HepG2 (cell line): ENCODE measurements around the gene ADGRE3. TPM values are rescaled to one million over a fixed set of nuclear protein-coding genes. Genes with fewer than 3 reads are reported as not detected.
A peak's percentile ranks its signal among the peaks of the same experiment; 100 is the strongest.

Experiments
- HNRNPUL1 ChIP-seq: fragments of 200-400 bp; formaldehyde crosslinking; IDR thresholded peaks from 2 replicates; pipeline ENCODE4 v1.6.1; 2017; ENCODE audit warnings: low read depth, mild to moderate bottlenecking, low read length, moderate library complexity
- HOXA7 ChIP-seq: sonication (generic); formaldehyde crosslinking; IDR thresholded peaks from 2 replicates; pipeline ENCODE4 v1.8.1; 2022; ENCODE audit warnings: mild to moderate bottlenecking, missing genetic modification reagents, moderate library complexity
- ISX ChIP-seq: sonication (generic); formaldehyde crosslinking; conservative IDR thresholded peaks from 2 replicates; pipeline ENCODE4 v1.5.0; 2020; ENCODE audit warnings: missing genetic modification reagents
- KLF15 ChIP-seq: sonication (generic); formaldehyde crosslinking; IDR thresholded peaks from 2 replicates; pipeline ENCODE4 v1.8.1; 2023; ENCODE audit warnings: borderline replicate concordance, mild to moderate bottlenecking, inconsistent platforms, missing genetic modification reagents, mixed read lengths
- MED13 ChIP-seq: sonication (generic); formaldehyde crosslinking; IDR thresholded peaks from 2 replicates; pipeline ENCODE4 v1.5.0; 2020; ENCODE audit warnings: missing genetic modification reagents
- MTF2 ChIP-seq: sonication (generic); formaldehyde crosslinking; IDR thresholded peaks from 2 replicates; pipeline ENCODE4 v1.5.0; 2020; ENCODE audit warnings: missing genetic modification reagents, borderline replicate concordance
- PPARG ChIP-seq: conservative IDR thresholded peaks from 2 replicates; pipeline ENCODE4 v1.6.1; 2016; ENCODE audit warnings: missing biosample characterization, missing genetic modification reagents
- ZFY ChIP-seq: sonication (generic); formaldehyde crosslinking; IDR thresholded peaks from 2 replicates; pipeline ENCODE4 v1.4.0; 2020; ENCODE audit warnings: missing genetic modification reagents
- ZKSCAN5 ChIP-seq: sonication (generic); formaldehyde crosslinking; IDR thresholded peaks from 2 replicates; pipeline ENCODE4 v1.5.1; 2020; ENCODE audit warnings: mild to moderate bottlenecking, missing genetic modification reagents
- ZMYM3 ChIP-seq: sonication (generic); formaldehyde crosslinking; IDR thresholded peaks from 2 replicates; pipeline ENCODE4 v1.5.1; 2020; ENCODE audit warnings: mild to moderate bottlenecking, missing genetic modification reagents
- ZNF124 ChIP-seq: sonication (generic); formaldehyde crosslinking; IDR thresholded peaks from 2 replicates; pipeline ENCODE4 v1.4.0; 2020; ENCODE audit warnings: missing genetic modification reagents
- ZNF616 ChIP-seq: sonication (generic); formaldehyde crosslinking; IDR thresholded peaks from 2 replicates; pipeline ENCODE4 v1.5.0; 2020; ENCODE audit warnings: low read depth, mild to moderate bottlenecking, missing genetic modification reagents
- polyA plus RNA-seq, 8 experiments: library from polyadenylated mRNA; depleted of rRNA in 3 of 8; stranded (reverse) in 7 of 8; unstranded in 1 of 8; fragments of >200 nt; fragmentation: Illumina TruSeq in 4 of 8; extraction: Trizol in 4 of 8; gene quantifications; 2 replicates each; pipeline versions ENCODE4 v1.2.1 to v1.2.3, GENCODE V29; 2011 to 2016; ENCODE audit warnings: low read depth in 4 of 8, missing spikeins in 1 of 8, mixed read lengths in 1 of 8; ENCODE audit not compliant: insufficient read depth in 1 of 8
- total RNA-seq, 5 experiments: library from RNA; depleted of rRNA; stranded (reverse); fragments of >200 nt; fragmentation: Illumina TruSeq; extraction: Trizol; gene quantifications; 2 replicates each; pipeline ENCODE4 v1.2.3, GENCODE V29; 2016; ENCODE audit warnings: low read depth in 1 of 5
- TF ChIP-seq, protein P1 (sequence below): sonication (generic); formaldehyde crosslinking; conservative IDR thresholded peaks from 2 replicates; pipeline ENCODE4 v1.8.0; 2022; ENCODE audit warnings: low read depth, missing genetic modification reagents
- TF ChIP-seq, protein P2 (sequence below): IDR thresholded peaks from 2 replicates; pipeline ENCODE4 v1.6.1; 2016; ENCODE audit warnings: mild to moderate bottlenecking, missing biosample characterization, missing genetic modification reagents
- TF ChIP-seq, protein P3 (sequence below): sonication (generic); formaldehyde crosslinking; IDR thresholded peaks from 2 replicates; pipeline ENCODE4 v1.5.1; 2020; ENCODE audit warnings: missing genetic modification reagents, mild to moderate bottlenecking, borderline replicate concordance
- TF ChIP-seq, protein P4 (sequence below): sonication (generic); formaldehyde crosslinking; IDR thresholded peaks from one replicate; pipeline ENCODE4 v1.5.1; 2020; ENCODE audit warnings: mild to moderate bottlenecking, missing genetic modification reagents; ENCODE audit errors: not compliant biosample characterization

The ADGRE3 gene
- total and polyA plus RNA-seq, 2 of the 13 experiments (the other 11 are each of a cell fraction or from before 2014, with no cell fraction given) = not detected

DNA sequence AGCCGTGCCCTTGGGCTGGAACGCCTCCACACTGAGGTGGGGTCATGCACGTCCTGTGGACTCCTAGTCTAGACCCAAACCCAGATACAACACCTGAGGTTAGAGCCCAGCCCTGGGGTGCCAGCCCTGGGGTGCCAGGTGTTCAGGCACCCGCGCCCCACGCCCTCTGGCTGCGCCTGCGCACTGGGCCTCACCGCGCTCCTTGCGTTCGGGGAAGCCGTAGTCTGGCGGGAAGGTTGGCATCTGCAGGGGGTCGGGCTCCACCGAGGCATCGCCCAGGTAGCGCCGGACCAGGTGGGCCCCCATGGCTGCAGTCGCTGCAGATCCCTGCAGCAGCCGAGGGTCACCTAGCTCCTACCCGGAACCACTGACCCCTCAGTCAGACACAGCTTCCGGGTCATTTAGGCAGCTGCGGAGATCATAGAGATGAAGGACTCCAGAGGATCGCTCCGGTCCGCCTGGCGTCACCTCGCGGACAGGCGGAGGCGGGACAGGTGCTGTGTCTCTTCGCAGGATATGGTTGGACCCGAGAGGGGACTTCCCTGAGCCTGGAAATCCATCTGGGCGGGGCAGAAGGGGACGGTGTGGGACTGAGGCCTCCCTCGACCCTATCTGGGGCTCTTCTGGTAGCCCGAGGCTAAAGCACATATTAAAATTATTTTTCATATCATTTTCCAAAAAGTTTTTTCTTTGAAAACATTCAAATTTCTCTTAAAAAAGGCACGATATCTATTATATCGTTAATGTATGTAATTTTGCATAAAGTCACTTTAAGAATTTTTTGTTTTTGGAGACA, 102.8 kb downstream of the ADGRE3 start, which contains the start of gene NDUFB7 (continued):
- TF ChIP-seq ZNF616 (CRISPR knock-in tag) (no peak), PPARG (CRISPR knock-in tag) (no peak; the same call in 1 of the 2 replicates), MED13 (CRISPR knock-in tag) (no peak; the same call in 1 of the 2 replicates), ISX (no peak), ZKSCAN5 (CRISPR knock-in tag) (no peak), HNRNPUL1 (no peak), HOXA7 (CRISPR knock-in tag) (no peak), MTF2 (CRISPR knock-in tag) (no peak), ZNF124 (peak; percentile 77), KLF15 (CRISPR knock-in tag) (no peak), ZFY (peak; percentile 85), ZMYM3 (CRISPR knock-in tag) (peak; percentile 91)
- TF ChIP-seq, protein P1, sequence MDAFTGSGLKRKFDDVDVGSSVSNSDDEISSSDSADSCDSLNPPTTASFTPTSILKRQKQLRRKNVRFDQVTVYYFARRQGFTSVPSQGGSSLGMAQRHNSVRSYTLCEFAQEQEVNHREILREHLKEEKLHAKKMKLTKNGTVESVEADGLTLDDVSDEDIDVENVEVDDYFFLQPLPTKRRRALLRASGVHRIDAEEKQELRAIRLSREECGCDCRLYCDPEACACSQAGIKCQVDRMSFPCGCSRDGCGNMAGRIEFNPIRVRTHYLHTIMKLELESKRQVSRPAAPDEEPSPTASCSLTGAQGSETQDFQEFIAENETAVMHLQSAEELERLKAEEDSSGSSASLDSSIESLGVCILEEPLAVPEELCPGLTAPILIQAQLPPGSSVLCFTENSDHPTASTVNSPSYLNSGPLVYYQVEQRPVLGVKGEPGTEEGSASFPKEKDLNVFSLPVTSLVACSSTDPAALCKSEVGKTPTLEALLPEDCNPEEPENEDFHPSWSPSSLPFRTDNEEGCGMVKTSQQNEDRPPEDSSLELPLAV = no peak
- TF ChIP-seq, protein P2, sequence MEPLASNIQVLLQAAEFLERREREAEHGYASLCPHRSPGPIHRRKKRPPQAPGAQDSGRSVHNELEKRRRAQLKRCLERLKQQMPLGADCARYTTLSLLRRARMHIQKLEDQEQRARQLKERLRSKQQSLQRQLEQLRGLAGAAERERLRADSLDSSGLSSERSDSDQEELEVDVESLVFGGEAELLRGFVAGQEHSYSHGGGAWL = peak; percentile 80; the same call in 1 of the 2 replicates
- TF ChIP-seq, protein P3, sequence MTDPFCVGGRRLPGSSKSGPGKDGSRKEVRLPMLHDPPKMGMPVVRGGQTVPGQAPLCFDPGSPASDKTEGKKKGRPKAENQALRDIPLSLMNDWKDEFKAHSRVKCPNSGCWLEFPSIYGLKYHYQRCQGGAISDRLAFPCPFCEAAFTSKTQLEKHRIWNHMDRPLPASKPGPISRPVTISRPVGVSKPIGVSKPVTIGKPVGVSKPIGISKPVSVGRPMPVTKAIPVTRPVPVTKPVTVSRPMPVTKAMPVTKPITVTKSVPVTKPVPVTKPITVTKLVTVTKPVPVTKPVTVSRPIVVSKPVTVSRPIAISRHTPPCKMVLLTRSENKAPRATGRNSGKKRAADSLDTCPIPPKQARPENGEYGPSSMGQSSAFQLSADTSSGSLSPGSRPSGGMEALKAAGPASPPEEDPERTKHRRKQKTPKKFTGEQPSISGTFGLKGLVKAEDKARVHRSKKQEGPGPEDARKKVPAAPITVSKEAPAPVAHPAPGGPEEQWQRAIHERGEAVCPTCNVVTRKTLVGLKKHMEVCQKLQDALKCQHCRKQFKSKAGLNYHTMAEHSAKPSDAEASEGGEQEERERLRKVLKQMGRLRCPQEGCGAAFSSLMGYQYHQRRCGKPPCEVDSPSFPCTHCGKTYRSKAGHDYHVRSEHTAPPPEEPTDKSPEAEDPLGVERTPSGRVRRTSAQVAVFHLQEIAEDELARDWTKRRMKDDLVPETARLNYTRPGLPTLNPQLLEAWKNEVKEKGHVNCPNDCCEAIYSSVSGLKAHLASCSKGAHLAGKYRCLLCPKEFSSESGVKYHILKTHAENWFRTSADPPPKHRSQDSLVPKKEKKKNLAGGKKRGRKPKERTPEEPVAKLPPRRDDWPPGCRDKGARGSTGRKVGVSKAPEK (CRISPR knock-in tag) = no peak
- TF ChIP-seq, protein P4, sequence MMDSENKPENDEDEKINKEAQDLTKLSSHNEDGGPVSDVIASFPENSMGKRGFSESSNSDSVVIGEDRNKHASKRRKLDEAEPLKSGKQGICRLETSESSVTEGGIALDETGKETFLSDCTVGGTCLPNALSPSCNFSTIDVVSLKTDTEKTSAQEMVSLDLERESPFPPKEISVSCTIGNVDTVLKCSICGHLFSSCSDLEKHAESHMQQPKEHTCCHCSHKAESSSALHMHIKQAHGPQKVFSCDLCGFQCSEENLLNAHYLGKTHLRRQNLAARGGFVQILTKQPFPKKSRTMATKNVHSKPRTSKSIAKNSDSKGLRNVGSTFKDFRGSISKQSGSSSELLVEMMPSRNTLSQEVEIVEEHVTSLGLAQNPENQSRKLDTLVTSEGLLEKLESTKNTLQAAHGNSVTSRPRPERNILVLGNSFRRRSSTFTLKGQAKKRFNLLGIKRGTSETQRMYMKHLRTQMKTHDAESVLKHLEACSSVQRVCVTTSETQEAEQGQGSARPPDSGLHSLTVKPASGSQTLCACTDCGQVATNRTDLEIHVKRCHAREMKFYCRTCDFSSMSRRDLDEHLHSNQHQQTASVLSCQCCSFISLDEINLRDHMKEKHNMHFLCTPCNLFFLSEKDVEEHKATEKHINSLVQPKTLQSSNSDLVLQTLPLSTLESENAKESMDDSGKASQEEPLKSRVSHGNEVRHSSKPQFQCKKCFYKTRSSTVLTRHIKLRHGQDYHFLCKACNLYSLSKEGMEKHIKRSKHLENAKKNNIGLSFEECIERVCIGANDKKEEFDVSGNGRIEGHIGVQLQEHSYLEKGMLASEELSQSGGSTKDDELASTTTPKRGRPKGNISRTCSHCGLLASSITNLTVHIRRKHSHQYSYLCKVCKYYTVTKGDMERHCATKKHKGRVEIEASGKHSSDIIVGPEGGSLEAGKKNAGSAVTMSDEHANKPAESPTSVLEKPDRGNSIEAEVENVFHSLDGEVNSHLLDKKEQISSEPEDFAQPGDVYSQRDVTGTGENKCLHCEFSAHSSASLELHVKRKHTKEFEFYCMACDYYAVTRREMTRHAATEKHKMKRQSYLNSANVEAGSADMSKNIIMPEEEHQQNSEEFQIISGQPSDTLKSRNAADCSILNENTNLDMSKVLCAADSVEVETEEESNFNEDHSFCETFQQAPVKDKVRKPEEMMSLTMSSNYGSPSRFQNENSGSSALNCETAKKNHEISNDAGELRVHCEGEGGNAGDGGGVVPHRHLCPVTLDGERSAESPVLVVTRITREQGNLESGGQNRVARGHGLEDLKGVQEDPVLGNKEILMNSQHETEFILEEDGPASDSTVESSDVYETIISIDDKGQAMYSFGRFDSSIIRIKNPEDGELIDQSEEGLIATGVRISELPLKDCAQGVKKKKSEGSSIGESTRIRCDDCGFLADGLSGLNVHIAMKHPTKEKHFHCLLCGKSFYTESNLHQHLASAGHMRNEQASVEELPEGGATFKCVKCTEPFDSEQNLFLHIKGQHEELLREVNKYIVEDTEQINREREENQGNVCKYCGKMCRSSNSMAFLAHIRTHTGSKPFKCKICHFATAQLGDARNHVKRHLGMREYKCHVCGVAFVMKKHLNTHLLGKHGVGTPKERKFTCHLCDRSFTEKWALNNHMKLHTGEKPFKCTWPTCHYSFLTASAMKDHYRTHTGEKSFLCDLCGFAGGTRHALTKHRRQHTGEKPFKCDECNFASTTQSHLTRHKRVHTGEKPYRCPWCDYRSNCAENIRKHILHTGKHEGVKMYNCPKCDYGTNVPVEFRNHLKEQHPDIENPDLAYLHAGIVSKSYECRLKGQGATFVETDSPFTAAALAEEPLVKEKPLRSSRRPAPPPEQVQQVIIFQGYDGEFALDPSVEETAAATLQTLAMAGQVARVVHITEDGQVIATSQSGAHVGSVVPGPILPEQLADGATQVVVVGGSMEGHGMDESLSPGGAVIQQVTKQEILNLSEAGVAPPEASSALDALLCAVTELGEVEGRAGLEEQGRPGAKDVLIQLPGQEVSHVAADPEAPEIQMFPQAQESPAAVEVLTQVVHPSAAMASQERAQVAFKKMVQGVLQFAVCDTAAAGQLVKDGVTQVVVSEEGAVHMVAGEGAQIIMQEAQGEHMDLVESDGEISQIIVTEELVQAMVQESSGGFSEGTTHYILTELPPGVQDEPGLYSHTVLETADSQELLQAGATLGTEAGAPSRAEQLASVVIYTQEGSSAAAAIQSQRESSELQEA (CRISPR knock-in tag) = peak; percentile 95
